GM10248 (cell line): ENCODE data around the gene A4GNT.
"Not testable (repeated sequence)": the region's sequence is repeated elsewhere in the genome, so short reads cannot be mapped to it uniquely, and the experiment has no call there.

Source experiments
- CTCF ChIA-PET: fragments of 300-600 bp; sonication (Branson Sonifier 250); formaldehyde crosslinking; extraction: SDS; loops from one replicate; lab custom pipeline; 2021; ENCODE audit warnings: antibody characterized with exemption; lab: Yijun Ruan, JAX
- POLR2A ChIA-PET: fragments of 350-650 bp; sonication (Branson Sonifier 250); formaldehyde crosslinking; extraction: SDS; loops from one replicate; lab custom pipeline; 2020; ENCODE audit warnings: antibody characterized with exemption; lab: Yijun Ruan, JAX
- DNase-seq: peaks from one replicate; pipeline ENCODE4 v3.0.0; 2012; ENCODE audit errors: extremely low spot score
- TF ChIP-seq, protein P1 (sequence below): IDR thresholded peaks from 2 replicates; pipeline ENCODE4 v1.5.1; 2012; ENCODE audit warnings: mild to moderate bottlenecking, low read depth; ENCODE audit errors: extremely low read depth, missing control alignments, control extremely low read depth

Gene A4GNT

DNA sequence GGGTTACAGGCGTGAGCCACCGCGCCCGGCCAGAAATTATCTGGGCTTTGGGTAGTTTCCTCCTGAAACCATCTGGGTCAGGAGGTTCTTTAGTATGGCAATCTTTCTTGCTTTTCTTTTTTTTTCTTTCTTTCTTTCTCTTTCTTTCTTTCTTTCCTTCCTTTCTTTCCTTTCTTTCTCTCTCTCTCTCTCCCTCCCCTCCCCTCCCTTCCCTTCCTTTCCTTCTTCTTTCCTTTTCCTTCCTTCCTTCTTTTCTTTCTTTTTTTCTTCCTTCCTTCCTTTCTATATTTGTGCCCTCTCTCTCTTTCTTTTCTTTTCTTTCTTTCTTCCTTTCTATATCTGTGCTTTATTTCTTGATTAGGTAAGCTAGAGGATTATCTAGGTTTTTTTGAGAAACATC, 25.6 kb upstream of the A4GNT start:
- ChIA-PET CTCF (no interaction called here), POLR2A (no interaction called here)
- no peak for DNase-seq
- TF ChIP-seq, protein P1, sequence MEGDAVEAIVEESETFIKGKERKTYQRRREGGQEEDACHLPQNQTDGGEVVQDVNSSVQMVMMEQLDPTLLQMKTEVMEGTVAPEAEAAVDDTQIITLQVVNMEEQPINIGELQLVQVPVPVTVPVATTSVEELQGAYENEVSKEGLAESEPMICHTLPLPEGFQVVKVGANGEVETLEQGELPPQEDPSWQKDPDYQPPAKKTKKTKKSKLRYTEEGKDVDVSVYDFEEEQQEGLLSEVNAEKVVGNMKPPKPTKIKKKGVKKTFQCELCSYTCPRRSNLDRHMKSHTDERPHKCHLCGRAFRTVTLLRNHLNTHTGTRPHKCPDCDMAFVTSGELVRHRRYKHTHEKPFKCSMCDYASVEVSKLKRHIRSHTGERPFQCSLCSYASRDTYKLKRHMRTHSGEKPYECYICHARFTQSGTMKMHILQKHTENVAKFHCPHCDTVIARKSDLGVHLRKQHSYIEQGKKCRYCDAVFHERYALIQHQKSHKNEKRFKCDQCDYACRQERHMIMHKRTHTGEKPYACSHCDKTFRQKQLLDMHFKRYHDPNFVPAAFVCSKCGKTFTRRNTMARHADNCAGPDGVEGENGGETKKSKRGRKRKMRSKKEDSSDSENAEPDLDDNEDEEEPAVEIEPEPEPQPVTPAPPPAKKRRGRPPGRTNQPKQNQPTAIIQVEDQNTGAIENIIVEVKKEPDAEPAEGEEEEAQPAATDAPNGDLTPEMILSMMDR, result no peak

DNA sequence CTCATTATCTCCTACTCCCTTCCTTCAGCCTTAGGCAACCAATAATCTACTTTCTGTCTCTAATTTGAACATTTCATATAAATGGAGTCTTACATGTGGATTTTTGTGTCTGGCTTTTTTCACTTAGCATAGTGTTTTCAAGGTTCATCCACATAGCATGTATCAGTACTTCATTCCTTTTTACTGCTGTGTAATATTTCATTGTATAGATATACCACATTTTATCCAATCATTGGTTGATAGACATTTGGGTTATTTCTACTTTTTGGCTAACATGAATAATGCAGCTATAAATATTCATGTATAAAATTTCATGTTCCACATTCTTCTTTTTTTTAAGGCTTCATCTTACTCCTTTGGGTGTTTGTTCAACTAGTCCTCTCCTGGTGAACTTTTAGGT, 22.3 kb upstream of the A4GNT start:
- CTCF ChIA-PET, result no interaction called here
- POLR2A ChIA-PET, result no interaction called here
- no peak for DNase-seq
- TF ChIP-seq, protein P1, result no peak

DNA sequence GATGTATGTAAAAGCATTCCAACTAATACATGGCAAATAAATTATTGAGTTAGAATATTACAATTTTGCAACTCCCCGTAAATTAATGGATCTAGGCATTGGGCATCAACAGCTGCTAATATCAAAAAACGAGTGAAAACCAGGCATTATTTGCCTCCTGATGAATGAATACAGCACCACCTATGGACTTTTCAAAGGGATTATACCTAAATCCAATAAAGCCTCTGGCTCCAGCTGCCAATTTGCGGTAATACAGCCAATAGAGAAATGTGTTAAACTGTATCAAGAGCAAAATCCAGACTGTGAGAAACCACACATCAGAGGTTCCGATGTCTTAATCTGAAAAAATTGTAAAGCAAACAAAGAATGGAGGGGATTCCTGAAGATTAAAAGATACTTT, 16.3 kb upstream of the A4GNT start:
- ChIA-PET POLR2A (no interaction called here), CTCF (interaction anchor here (1.5 kb wide), 1 partner anchor 768 kb away, joined by 3 read pairs; no protein-coding TSS in a partner anchor)

DNA sequence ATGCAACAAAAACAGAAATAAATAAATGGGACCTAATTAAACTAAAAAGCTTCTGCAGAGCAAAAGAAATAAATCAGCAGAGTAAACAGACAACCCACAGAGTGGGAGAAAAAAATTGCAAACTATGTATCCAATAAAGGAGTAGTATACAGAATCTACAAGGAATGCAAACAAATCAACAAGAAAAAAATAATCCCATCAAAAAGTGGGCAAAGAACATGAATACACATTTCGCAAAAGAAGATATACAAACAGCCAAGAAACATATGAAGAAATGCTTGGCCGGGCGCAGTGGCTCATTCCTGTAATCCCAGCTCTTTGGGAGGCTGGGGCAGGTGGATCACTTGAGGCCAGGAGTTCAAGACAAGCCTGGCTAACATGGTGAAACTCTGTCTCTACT, 10.0 kb upstream of the A4GNT start:
- CTCF ChIA-PET, result interaction anchor here (1.3 kb wide), 1 partner anchor 22 kb away, joined by 3 read pairs; no protein-coding TSS in a partner anchor
- POLR2A ChIA-PET, DNase-seq: not testable (repeated sequence)

More for the DNA sequence above, 16.3 kb upstream of the A4GNT start:
- no peak for DNase-seq
- TF ChIP-seq, protein P1, result no peak

DNA sequence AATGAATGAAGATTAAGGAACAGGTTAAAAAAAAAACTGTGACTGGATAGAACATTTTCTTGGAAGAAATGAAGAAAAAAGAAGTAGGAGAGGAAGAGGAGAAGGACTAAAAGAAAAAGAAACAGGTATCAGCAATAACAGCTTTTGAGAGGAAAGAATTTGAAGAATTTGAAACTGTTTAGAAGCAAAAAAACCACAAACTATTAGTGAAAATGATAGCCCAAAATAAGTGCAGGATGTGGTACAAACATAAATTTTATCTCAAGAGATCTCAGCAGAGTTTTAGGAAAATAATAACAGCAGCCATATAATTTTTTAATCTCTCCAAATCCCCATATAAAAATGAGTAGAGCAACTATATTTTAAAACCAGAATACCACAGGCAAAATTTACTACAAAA, 8.8 kb upstream of the A4GNT start:
- no peak for DNase-seq
- ChIA-PET CTCF (no interaction called here), POLR2A (no interaction called here)
- TF ChIP-seq, protein P1, result no peak

DNA sequence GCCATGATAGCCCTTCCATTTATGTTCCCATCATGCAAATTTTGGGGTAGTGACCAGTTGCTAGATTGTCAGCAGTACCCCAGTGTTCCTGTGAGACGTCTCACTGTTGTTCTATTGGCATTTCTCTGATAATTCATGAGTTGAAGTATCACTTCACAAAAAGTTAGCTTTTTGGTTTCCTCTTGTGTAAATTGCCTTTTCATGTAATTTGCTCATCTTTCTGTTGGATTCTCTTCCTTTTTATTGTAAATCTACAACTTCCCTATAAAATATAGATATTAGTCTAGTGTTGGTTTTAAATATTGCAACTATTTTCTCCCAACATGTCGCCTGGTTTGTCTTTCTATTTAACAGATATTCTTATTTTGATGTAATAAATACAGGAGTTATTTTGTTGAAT, 7.5 kb upstream of the A4GNT start:
- no peak for DNase-seq
- CTCF ChIA-PET, result no interaction called here
- POLR2A ChIA-PET, result no interaction called here
- TF ChIP-seq, protein P1, result no peak

DNA sequence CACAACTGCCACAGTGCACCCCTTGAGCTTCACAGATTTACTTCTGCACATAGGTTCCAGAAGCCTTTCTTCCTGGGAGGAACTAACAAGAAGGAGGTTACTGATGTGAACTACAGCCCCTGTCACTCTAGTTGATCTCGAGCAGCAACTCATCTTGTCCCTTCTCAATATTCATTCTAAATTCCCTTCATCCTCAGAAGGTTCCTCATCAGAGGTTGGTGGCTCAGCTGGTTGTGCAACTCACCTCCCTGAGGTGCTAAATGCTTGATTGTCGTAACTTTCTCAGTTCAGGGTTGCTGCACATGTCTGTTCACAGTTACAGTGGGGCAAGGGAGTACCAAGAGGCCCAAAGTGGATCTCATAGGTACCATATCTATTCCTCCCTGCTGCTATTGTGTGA, 5.7 kb upstream of the A4GNT start:
- CTCF ChIA-PET, result interaction anchor here (1.2 kb wide), 1 partner anchor 18 kb away, joined by 3 read pairs; no protein-coding TSS in a partner anchor
- TF ChIP-seq, protein P1, result no peak
- DNase-seq, result no peak
- POLR2A ChIA-PET, result no interaction called here
